ENCODE results near the gene JKAMP.

JKAMP gene

GRCh38 chr14:59480166-59480565 lies 4.2 kb upstream of the JKAMP start:
- no peak for TF ChIP-seq EZH2phosphoT487 (IDR thresholded peaks at IDR 0.05; ENCODE audit: low read length)
- no peak for TF ChIP-seq CTCF (IDR thresholded peaks at IDR 0.05; ENCODE audit: low read length)
- no peak for TF ChIP-seq EZH2 (optimal IDR thresholded peaks at IDR 0.05; ENCODE audit: low read depth, low read length)
- no peaks in the 10 kb centered on the region for H3K36me3 ChIP-seq (replicated peaks; ENCODE audit: insufficient read depth, low read length)
- no peak overlapping the region for H3K4me2 ChIP-seq (ENCODE audit: low read depth, low read length)

GRCh38 chr14:59481407-59481806 lies 2.9 kb upstream of the JKAMP start:
- no peak overlapping the region for H2AFZ ChIP-seq (ENCODE audit: low read length)
- no peaks in the 10 kb centered on the region for H3K36me3 ChIP-seq (replicated peaks; ENCODE audit: insufficient read depth, low read length)
- TF ChIP-seq CTCF (IDR thresholded peaks at IDR 0.05; ENCODE audit: low read length) (no peak), EZH2 (optimal IDR thresholded peaks at IDR 0.05; ENCODE audit: low read depth, low read length) (no peak), EZH2phosphoT487 (IDR thresholded peaks at IDR 0.05; ENCODE audit: low read length) (no peak)
- no peak overlapping the region for H3K4me3 ChIP-seq (ENCODE audit: low read length)
- H3K79me2 ChIP-seq (ENCODE audit: low read length) = peaks cover 16% of the 10 kb centered on the region
- H4K20me1 ChIP-seq (ENCODE audit: insufficient read depth, low read length) = no peaks in the 10 kb centered on the region
- no peaks in the 10 kb centered on the region for H3K9me2 ChIP-seq (replicated peaks; ENCODE audit: insufficient read depth, low read length)
- H3K27ac ChIP-seq (ENCODE audit: low read length) = no peak overlapping the region
- DNase-seq = no peak
- H3K9ac ChIP-seq (ENCODE audit: low read length) = no peak overlapping the region
- no peak overlapping the region for H3K4me2 ChIP-seq (ENCODE audit: low read depth, low read length)
- 0 out of 2 replicates have a peak, but pooled peaks cover 4% of the 10 kb centered on the region for H3K4me1 ChIP-seq (ENCODE audit: low read length)
- no peaks in the 10 kb centered on the region for H3F3A ChIP-seq (ENCODE audit: insufficient read depth, low read length)
- H3K9me3 ChIP-seq (replicated peaks; ENCODE audit: insufficient read depth, low read length) = no peaks in the 10 kb centered on the region
- no peaks in the 10 kb centered on the region for H3K27me3 ChIP-seq (replicated peaks; ENCODE audit: insufficient read depth, low read length)

More at GRCh38 chr14:59480166-59480565, 4.2 kb upstream of the JKAMP start:
- Histone ChIP-seq H3F3A (ENCODE audit: insufficient read depth, low read length) (no peaks in the 10 kb centered on the region), H3K9ac (ENCODE audit: low read length) (no peak overlapping the region), H3K27me3 (replicated peaks; ENCODE audit: insufficient read depth, low read length) (no peaks in the 10 kb centered on the region), H3K4me3 (ENCODE audit: low read length) (no peak overlapping the region), H2AFZ (ENCODE audit: low read length) (no peak overlapping the region), H3K27ac (ENCODE audit: low read length) (no peak overlapping the region), H3K9me2 (replicated peaks; ENCODE audit: insufficient read depth, low read length) (no peaks in the 10 kb centered on the region), H3K4me1 (ENCODE audit: low read length) (0 out of 2 replicates have a peak, but pooled peaks cover 4% of the 10 kb centered on the region), H4K20me1 (ENCODE audit: insufficient read depth, low read length) (no peaks in the 10 kb centered on the region), H3K9me3 (replicated peaks; ENCODE audit: insufficient read depth, low read length) (no peaks in the 10 kb centered on the region), H3K79me2 (ENCODE audit: low read length) (peaks cover 6% of the 10 kb centered on the region)
- no peak for DNase-seq

- Histone ChIP-seq H3K9me3 (replicated peaks; ENCODE audit: insufficient read depth, low read length) (no peaks in the 10 kb centered on the region), H3F3A (ENCODE audit: insufficient read depth, low read length) (no peaks in the 10 kb centered on the region), H3K4me1 (ENCODE audit: low read length) (0 out of 2 replicates have a peak, but pooled peaks cover 4% of the 10 kb centered on the region), H2AFZ (ENCODE audit: low read length) (no peak overlapping the region), H3K4me2 (ENCODE audit: low read depth, low read length) (no peak overlapping the region), H3K79me2 (ENCODE audit: low read length) (peaks cover 16% of the 10 kb centered on the region), H3K9me2 (replicated peaks; ENCODE audit: insufficient read depth, low read length) (no peaks in the 10 kb centered on the region), H3K27ac (ENCODE audit: low read length) (no peak overlapping the region), H3K36me3 (replicated peaks; ENCODE audit: insufficient read depth, low read length) (no peaks in the 10 kb centered on the region), H3K27me3 (replicated peaks; ENCODE audit: insufficient read depth, low read length) (no peaks in the 10 kb centered on the region), H3K9ac (ENCODE audit: low read length) (no peak overlapping the region), H3K4me3 (ENCODE audit: low read length) (no peak overlapping the region), H4K20me1 (ENCODE audit: insufficient read depth, low read length) (no peaks in the 10 kb centered on the region)
- DNase-seq = no peak
- TF ChIP-seq EZH2 (optimal IDR thresholded peaks at IDR 0.05; ENCODE audit: low read depth, low read length) (no peak), CTCF (IDR thresholded peaks at IDR 0.05; ENCODE audit: low read length) (no peak), EZH2phosphoT487 (IDR thresholded peaks at IDR 0.05; ENCODE audit: low read length) (no peak)
These were observed 2.3 kb upstream of the JKAMP start for GRCh38 chr14:59481871-59482540.
